Measurements from ENCODE around the gene LRRFIP1. TPM values are rescaled to one million over a fixed set of nuclear protein-coding genes. Genes with fewer than 3 reads are reported as not detected.

Gene LRRFIP1
- polyA plus RNA-seq, 1 of the 3 experiments (the other 2 are of a cell fraction), result 47.3 TPM

- TF ChIP-seq, protein P1, sequence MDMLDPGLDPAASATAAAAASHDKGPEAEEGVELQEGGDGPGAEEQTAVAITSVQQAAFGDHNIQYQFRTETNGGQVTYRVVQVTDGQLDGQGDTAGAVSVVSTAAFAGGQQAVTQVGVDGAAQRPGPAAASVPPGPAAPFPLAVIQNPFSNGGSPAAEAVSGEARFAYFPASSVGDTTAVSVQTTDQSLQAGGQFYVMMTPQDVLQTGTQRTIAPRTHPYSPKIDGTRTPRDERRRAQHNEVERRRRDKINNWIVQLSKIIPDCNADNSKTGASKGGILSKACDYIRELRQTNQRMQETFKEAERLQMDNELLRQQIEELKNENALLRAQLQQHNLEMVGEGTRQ (IDR thresholded peaks at IDR 0.05; ENCODE audit: borderline replicate concordance, low read depth, low read length), result no peak
- TF ChIP-seq NFIC (IDR thresholded peaks at IDR 0.05; ENCODE audit: borderline replicate concordance), result peak; percentile 54
- TF ChIP-seq FOXM1 (IDR thresholded peaks at IDR 0.05; ENCODE audit: low read depth), result peak; percentile 50; the same call in 1 of the 2 replicates
- no peak for TF ChIP-seq GABPA (IDR thresholded peaks at IDR 0.05; ENCODE audit: low read depth)
- peak; percentile 70 for TF ChIP-seq FOSL2 (IDR thresholded peaks at IDR 0.05; ENCODE audit: borderline replicate concordance, low read depth)
- TF ChIP-seq JUND (IDR thresholded peaks at IDR 0.05), result peak; percentile 74
- no peak for TF ChIP-seq GATA2 (CRISPR knock-in tag; IDR thresholded peaks at IDR 0.05)
- no peak for TF ChIP-seq USF1 (IDR thresholded peaks at IDR 0.05; ENCODE audit: borderline replicate concordance, low read depth)
- TF ChIP-seq ELF1 (IDR thresholded peaks at IDR 0.05), result no peak
- 0 out of 2 replicates have a peak, but pooled peaks have one; percentile 28 for TF ChIP-seq SIN3A (IDR thresholded peaks at IDR 0.05; ENCODE audit: borderline replicate concordance, low read depth, low read length)
- peak; percentile 99 for TF ChIP-seq MEF2A (IDR thresholded peaks at IDR 0.05; ENCODE audit: borderline replicate concordance, low read depth)
- TF ChIP-seq POLR2AphosphoS5 (IDR thresholded peaks at IDR 0.05; ENCODE audit: low read depth, low read length), result peak; percentile 43
- TF ChIP-seq, protein P2, sequence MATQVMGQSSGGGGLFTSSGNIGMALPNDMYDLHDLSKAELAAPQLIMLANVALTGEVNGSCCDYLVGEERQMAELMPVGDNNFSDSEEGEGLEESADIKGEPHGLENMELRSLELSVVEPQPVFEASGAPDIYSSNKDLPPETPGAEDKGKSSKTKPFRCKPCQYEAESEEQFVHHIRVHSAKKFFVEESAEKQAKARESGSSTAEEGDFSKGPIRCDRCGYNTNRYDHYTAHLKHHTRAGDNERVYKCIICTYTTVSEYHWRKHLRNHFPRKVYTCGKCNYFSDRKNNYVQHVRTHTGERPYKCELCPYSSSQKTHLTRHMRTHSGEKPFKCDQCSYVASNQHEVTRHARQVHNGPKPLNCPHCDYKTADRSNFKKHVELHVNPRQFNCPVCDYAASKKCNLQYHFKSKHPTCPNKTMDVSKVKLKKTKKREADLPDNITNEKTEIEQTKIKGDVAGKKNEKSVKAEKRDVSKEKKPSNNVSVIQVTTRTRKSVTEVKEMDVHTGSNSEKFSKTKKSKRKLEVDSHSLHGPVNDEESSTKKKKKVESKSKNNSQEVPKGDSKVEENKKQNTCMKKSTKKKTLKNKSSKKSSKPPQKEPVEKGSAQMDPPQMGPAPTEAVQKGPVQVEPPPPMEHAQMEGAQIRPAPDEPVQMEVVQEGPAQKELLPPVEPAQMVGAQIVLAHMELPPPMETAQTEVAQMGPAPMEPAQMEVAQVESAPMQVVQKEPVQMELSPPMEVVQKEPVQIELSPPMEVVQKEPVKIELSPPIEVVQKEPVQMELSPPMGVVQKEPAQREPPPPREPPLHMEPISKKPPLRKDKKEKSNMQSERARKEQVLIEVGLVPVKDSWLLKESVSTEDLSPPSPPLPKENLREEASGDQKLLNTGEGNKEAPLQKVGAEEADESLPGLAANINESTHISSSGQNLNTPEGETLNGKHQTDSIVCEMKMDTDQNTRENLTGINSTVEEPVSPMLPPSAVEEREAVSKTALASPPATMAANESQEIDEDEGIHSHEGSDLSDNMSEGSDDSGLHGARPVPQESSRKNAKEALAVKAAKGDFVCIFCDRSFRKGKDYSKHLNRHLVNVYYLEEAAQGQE (IDR thresholded peaks at IDR 0.05; ENCODE audit: low read depth, low read length), result no peak
- TF ChIP-seq IRF3 (IDR thresholded peaks at IDR 0.05; ENCODE audit: low read depth, low read length), result no peak
- TF ChIP-seq, protein P3, sequence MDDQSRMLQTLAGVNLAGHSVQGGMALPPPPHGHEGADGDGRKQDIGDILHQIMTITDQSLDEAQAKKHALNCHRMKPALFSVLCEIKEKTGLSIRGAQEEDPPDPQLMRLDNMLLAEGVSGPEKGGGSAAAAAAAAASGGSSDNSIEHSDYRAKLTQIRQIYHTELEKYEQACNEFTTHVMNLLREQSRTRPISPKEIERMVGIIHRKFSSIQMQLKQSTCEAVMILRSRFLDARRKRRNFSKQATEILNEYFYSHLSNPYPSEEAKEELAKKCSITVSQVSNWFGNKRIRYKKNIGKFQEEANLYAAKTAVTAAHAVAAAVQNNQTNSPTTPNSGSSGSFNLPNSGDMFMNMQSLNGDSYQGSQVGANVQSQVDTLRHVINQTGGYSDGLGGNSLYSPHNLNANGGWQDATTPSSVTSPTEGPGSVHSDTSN (IDR thresholded peaks at IDR 0.05), result peak; percentile 90
- TF ChIP-seq EZH2phosphoT487 (IDR thresholded peaks at IDR 0.05; ENCODE audit: borderline replicate concordance, low read depth), result no peak
- TF ChIP-seq CHD2 (IDR thresholded peaks at IDR 0.05; ENCODE audit: low read length, partially characterized antibody), result no peak
- TF ChIP-seq RFX5 (IDR thresholded peaks at IDR 0.05; ENCODE audit: low read length), result no peak
- TF ChIP-seq SMC3 (IDR thresholded peaks at IDR 0.05; ENCODE audit: low read depth, low read length), result no peak
- TF ChIP-seq TEAD4 (IDR thresholded peaks at IDR 0.05; ENCODE audit: borderline replicate concordance, insufficient read depth), result peak; percentile 56
- peak; percentile 27; the same call in 1 of the 2 replicates for TF ChIP-seq MAX (IDR thresholded peaks at IDR 0.05; ENCODE audit: low read depth)
- no peak for TF ChIP-seq NRF1 (IDR thresholded peaks at IDR 0.05; ENCODE audit: low read depth, low read length)
- TF ChIP-seq TCF12 (IDR thresholded peaks at IDR 0.05), result peak; percentile 87
These were observed 10.4 kb upstream of the LRRFIP1 start (continued) for GRCh38 chr2:237616734-237617586.

Measured in SK-N-SH (cell line).